Kidney epithelial cell (primary cell): ENCODE data around the gene SFT2D2. TPM values are rescaled to one million over a fixed set of nuclear protein-coding genes. Genes with fewer than 3 reads are reported as not detected.

Experiments used
- DNase-seq: peaks from one replicate; pipeline ENCODE4 v3.0.0-alpha.2; 2010; ENCODE audit warnings: low read depth
- H3K27me3 ChIP-seq: 2 replicates; pipeline ENCODE4 v1.6.0; 2011; ENCODE audit warnings: low read length; ENCODE audit not compliant: control insufficient read depth, insufficient read depth
- H3K36me3 ChIP-seq: 2 replicates; pipeline ENCODE4 v1.5.1; 2011; ENCODE audit warnings: low read length; ENCODE audit not compliant: control insufficient read depth, insufficient read depth
- H3K4me3 ChIP-seq: 2 replicates; pipeline ENCODE4 v1.5.1; 2011; ENCODE audit warnings: low read depth, mild to moderate bottlenecking, control low read depth, low read length
- total RNA-seq: library from RNA; depleted of rRNA; stranded (reverse); fragments of >200 nt; gene quantifications from 2 replicates; pipeline ENCODE4 v1.2.3, GENCODE V29; 2015
- TF ChIP-seq, protein P1 (sequence below): IDR thresholded peaks from 2 replicates; pipeline ENCODE4 v1.5.1; 2011; ENCODE audit warnings: mild to moderate bottlenecking, moderate library complexity, low read length, control low read depth, inconsistent platforms; ENCODE audit not compliant: insufficient read depth, poor library complexity, severe bottlenecking

The SFT2D2 gene
- total RNA-seq, 1 donor from 2014 or later = 42.1 TPM

DNA sequence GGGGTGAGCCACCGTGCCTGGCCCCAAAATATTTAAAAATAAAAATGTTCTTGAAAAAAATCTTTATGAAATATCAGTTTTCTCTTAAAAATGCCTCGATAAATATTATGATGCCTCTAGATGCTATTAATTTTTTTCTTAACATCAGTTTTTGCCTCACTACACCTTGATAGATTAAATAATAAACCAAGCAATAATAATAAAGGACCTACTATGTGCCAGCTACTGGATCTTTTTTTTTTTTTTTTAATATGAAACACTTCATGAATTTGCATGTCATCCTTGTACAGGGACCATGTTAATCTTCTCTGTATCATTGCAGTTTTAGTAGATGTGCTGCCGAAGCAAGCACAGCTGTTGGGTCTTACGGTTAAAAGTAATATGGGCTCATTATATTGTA lies 37.3 kb downstream of the SFT2D2 start:
- Histone ChIP-seq H3K27me3 (no peaks in the 10 kb centered on the region), H3K36me3 (no peaks in the 10 kb centered on the region), H3K4me3 (no peak overlapping the region)
- TF ChIP-seq, protein P1, sequence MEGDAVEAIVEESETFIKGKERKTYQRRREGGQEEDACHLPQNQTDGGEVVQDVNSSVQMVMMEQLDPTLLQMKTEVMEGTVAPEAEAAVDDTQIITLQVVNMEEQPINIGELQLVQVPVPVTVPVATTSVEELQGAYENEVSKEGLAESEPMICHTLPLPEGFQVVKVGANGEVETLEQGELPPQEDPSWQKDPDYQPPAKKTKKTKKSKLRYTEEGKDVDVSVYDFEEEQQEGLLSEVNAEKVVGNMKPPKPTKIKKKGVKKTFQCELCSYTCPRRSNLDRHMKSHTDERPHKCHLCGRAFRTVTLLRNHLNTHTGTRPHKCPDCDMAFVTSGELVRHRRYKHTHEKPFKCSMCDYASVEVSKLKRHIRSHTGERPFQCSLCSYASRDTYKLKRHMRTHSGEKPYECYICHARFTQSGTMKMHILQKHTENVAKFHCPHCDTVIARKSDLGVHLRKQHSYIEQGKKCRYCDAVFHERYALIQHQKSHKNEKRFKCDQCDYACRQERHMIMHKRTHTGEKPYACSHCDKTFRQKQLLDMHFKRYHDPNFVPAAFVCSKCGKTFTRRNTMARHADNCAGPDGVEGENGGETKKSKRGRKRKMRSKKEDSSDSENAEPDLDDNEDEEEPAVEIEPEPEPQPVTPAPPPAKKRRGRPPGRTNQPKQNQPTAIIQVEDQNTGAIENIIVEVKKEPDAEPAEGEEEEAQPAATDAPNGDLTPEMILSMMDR = no peak
- no peak for DNase-seq

GRCh38 chr1:168264296-168264695 lies 38.5 kb downstream of the SFT2D2 start:
- TF ChIP-seq, protein P1 = no peak
- no peaks in the 10 kb centered on the region for H3K27me3 ChIP-seq
- no peak for DNase-seq
- H3K36me3 ChIP-seq = no peaks in the 10 kb centered on the region
- no peak overlapping the region for H3K4me3 ChIP-seq

GRCh38 chr1:168265596-168265995 lies 39.8 kb downstream of the SFT2D2 start:
- H3K36me3 ChIP-seq = no peaks in the 10 kb centered on the region
- TF ChIP-seq, protein P1 = no peak
- no peaks in the 10 kb centered on the region for H3K27me3 ChIP-seq
- no peak for DNase-seq
- H3K4me3 ChIP-seq = no peak overlapping the region

DNA sequence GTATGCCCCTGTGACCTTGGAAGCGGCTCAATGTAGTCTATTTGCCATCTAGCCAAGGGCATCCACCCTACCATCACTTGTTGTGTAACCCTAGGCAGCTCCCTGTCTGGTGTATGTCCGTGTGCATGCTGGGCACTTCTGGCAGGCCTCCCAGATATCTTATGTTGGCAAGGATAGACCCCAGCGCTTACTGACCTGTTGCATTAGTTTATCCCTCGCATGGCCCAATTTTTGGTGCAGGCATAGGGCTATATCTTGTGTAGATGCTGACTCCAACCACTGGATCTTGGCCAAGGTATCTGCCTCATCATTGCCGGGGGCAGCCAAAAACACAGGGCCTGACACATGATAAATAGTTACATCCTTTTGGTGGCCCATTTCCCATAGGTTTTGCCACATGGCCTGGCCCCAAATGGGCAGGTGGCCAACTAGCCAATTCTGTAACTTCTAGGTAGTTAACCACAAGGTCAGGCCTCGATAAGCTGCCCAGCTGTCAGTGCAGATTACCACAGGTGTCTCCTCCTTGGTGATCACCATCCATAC lies 40.9 kb downstream of the SFT2D2 start:
- H3K27me3 ChIP-seq = no peaks in the 10 kb centered on the region
- no peaks in the 10 kb centered on the region for H3K36me3 ChIP-seq
- no peak overlapping the region for H3K4me3 ChIP-seq
- TF ChIP-seq, protein P1 = no peak
- no peak for DNase-seq

DNA sequence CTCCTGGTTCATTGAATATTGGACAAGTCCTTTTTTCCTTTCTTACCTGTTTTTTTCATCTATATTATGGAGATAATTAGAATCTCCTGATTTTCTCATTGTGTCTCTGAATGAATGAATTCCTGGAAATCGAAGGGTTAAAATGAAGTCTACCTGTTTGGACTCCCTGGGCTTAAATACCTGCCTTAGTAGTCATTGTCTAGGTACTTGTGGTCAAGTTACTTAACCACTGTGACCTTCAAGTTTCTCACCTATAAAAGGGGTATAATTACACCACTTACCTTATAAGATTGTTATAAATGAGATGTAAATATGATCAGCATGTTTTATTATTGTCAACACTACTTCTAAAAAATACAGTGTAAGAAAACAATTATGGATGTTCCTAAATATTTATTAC lies 45.8 kb downstream of the SFT2D2 start:
- DNase-seq = no peak
- TF ChIP-seq, protein P1 = no peak
- Histone ChIP-seq H3K36me3 (no peaks in the 10 kb centered on the region), H3K4me3 (no peak overlapping the region), H3K27me3 (no peaks in the 10 kb centered on the region)

- TF ChIP-seq, protein P1 = no peak
- Histone ChIP-seq H3K4me3 (no peak overlapping the region), H3K27me3 (no peaks in the 10 kb centered on the region), H3K36me3 (no peaks in the 10 kb centered on the region)
- no peak for DNase-seq
Observed at GRCh38 chr1:168273575-168273974, 47.8 kb downstream of the SFT2D2 start.
